Activated CD8-positive, alpha-beta memory T cell treated with anti-CD3 and anti-CD28 coated beads, Interleukin-2, amount 50 U/mL, for 48 hours (primary cell): ENCODE data around the gene GOSR1.
"Not testable (repeated sequence)": the region's sequence is repeated elsewhere in the genome, so short reads cannot be mapped to it uniquely, and the experiment has no call there.

Experiments used
- DNase-seq: peaks from one replicate; pipeline ENCODE4 v3.0.0-alpha.2; 2020

Gene GOSR1

GRCh38 chr17:30547778-30548573 lies 70.8 kb downstream of the GOSR1 start:
- DNase-seq, result no peak

- DNase-seq, result not testable (repeated sequence)
These were observed 72.0 kb downstream of the GOSR1 start for GRCh38 chr17:30549181-30549580.

DNA sequence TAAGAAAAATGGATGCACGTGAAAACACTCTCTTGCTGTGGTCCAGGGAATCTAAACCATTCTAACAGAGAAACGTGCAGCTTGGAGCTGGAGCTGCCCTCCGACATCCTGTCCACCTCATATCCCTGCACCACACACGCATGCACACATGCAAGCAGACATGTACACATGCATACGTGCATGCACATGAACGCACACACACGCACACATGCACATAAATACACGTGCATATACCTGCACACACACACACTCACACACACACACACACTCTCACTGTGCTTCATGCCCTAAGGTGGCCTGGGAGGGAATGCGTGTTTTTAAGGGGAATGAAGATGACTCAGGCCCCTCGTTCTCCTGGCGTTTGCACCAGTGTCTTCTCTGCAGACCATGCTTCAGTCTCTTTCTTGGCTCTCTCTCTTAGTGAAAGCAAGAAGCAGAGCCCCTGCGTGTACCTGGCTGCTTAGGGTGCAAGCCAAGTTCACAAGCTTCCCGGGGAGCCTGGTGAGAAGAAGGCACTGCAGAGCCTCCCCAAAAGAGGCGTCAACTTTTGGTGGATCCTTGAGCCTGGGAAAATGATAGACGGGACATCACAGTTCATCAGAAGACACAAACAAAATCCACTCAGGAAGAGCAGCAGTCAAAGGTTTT lies 72.8 kb downstream of the GOSR1 start:
- DNase-seq, result no peak

DNA sequence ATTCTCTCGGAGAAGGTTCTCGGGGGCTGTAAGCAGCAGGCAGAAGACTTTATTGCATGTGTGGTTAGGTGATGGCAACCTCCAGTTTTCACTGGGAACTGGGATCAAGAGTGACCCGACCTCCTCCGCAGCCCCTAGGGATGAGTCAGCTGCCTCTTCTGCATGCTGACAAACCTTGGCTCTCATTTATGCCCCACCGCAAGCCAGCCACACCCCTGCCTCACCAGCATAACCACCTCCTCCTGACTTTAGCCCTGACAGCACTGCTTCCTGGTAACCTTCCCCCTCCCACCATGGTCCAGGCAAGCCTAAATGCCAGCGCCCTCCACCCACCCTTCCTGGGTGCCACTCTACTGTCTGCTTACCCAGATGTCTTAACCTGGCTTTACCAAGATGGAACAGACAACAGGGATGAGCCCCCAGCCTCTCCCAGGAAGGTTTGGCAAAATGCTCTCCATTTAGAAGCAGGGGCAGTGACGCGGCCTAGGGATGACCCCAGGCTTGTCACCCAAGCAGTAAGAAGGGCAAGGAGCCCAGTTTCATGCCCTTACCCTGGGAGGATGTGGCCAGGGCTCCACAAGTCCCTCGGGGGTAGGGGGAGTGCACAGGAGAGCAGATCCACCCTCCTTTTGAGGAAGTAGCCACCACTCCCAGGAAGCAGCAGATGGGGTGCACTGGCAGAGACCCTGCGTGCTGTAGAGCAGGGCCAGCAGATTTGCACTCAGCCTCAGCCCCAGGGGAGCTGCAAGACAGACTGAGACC lies 73.5 kb downstream of the GOSR1 start:
- peak; percentile 43 for DNase-seq

GRCh38 chr17:30551274-30551995 lies 74.2 kb downstream of the GOSR1 start:
- DNase-seq, result peak; percentile 44

DNA sequence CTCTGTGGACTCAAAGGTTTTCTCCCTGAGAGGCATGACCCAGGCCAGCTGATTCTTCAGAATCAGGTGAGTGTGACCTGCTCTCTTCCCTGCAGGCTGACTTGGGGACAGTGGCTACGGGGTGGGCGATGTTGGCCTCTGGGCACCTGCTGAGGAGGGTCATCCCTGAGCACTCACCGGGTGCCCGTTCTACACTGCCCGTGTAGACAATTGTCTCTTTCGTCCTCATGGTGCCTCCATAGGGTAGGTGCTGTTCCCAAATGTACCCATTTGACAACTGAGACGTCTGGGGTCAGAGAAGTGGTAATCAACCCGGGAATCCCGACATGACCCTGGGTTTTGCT lies 74.8 kb downstream of the GOSR1 start:
- DNase-seq, result no peak

DNA sequence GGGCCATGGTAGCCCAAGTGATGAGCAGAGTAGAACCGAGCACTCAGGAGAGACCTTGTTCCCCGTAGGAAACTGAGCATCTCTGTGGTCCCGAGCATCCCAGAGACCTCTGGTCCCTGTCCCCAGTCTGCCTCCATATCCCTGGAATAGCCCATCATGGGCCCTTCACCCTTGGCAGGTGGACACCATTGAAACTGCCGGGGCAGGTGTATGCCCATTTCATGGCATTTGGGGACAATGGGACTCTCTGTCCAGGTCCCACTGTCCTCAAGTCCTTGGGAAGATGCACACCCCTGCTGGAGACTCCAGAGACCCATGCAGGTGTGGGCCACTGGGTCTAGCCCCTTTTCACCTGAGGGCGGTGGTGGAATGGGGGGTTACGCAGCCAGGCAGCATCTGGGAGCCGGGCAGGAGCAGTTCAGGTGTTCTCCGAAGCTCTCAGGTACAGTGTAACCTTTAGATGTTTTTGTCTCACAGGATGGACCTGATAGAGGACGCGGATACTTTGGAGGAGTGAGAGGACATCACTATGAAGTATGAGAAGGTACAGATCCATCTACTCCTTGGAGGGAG lies 75.9 kb downstream of the GOSR1 start:
- DNase-seq, result peak; percentile 43

GRCh38 chr17:30553823-30554440 lies 76.7 kb downstream of the GOSR1 start:
- peak; percentile 30 for DNase-seq

GRCh38 chr17:30554839-30555751 lies 77.9 kb downstream of the GOSR1 start:
- DNase-seq, result peak; percentile 53

GRCh38 chr17:30555942-30556341 lies 78.7 kb downstream of the GOSR1 start:
- peak; percentile 35 for DNase-seq

GRCh38 chr17:30556374-30557332 lies 79.4 kb downstream of the GOSR1 start:
- DNase-seq, result peak; percentile 34

DNA sequence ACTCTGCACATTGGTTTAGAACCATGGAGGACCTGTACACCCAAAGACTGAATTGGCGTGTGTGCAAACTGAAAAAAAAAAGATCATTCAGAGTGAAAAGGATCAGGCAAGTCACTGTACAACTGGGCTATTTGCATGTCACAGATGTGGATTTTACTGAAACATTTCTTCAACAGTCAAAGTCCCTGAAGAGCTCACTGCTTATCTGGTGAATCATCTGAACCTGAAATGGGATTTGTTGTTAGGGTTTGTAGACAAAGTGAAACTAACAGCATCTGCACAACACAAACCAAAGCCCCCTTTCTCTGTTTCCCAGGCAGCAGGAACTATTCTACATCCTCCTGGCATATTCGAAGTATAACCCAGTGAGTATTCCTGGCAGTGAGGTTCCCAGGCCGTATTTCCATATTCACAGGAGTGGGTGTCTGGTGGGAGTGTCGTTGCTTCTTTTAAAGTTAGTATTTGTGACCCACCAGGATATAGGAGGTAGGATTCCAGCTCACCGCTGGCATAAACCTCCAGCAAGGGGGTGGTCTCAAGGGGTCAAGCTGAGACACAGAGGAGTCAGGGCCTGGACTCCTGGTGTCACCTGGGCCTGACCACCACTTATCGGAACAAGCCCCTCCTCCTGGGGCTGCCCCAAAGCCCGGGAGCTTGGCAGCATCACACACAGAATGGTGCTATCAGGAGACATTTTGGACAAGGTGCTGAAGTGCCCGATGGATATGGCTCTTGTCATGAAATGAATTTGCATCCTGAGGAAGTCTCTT lies 80.9 kb downstream of the GOSR1 start:
- DNase-seq, result peak; percentile 39

GRCh38 chr17:30558686-30559545 lies 81.7 kb downstream of the GOSR1 start:
- peak; percentile 42 for DNase-seq

DNA sequence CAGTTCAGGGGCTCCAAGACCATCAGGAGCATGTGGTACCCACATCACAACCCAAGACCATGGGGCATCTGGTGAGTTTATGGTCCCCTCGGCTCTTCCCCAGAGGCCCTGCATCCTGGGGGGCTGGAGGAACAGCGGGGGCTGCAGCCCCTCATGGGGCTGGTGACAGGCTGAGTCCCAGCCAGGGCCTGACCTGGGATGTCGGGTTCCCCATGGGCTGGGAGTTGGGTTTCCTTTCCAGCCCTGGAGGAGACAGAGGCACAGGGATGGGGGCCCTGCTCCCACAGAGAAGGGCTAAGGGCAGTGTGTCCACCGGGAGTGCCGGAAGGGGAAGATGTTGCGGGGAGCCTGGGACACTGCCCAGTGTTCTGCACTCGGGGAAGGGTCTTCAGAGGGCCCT lies 82.4 kb downstream of the GOSR1 start:
- peak; percentile 40 for DNase-seq

GRCh38 chr17:30560117-30561026 lies 83.2 kb downstream of the GOSR1 start:
- peak; percentile 42 for DNase-seq

- DNase-seq, result not testable (repeated sequence)
These were observed 84.6 kb downstream of the GOSR1 start for GRCh38 chr17:30561766-30562165.
